Testis (tissue), 3 donors: Measurements from ENCODE around the gene AKNA. TPM values are rescaled to one million over a fixed set of nuclear protein-coding genes. Genes with fewer than 3 reads are reported as not detected.

Source experiments
- DNase-seq: peaks from one replicate; pipeline ENCODE4 v3.0.0-alpha.2; 2019
- H3K27ac ChIP-seq, 2 donors: fragments of 200-600 bp; sonication (generic); one replicate each; pipeline ENCODE4 v1.5.1; 2019
- H3K27me3 ChIP-seq: fragments of 200-600 bp; sonication (generic); one replicate; pipeline ENCODE4 v1.5.1; 2019
- H3K36me3 ChIP-seq: fragments of 200-600 bp; sonication (generic); one replicate; pipeline ENCODE4 v1.5.1; 2017; ENCODE audit warnings: low read depth; ENCODE audit errors: missing control alignments
- H3K4me1 ChIP-seq: fragments of 200-600 bp; sonication (generic); one replicate; pipeline ENCODE4 v1.5.1; 2019
- H3K4me3 ChIP-seq, 2 donors: fragments of 200-600 bp; sonication (generic); one replicate each; pipeline ENCODE4 v1.5.1; 2017 to 2019
- H3K9me3 ChIP-seq: fragments of 200-600 bp; sonication (generic); one replicate; pipeline ENCODE4 v1.5.1; 2017
- CTCF ChIP-seq, 3 experiments: fragments of 450-650 bp in 2 of 3; fragments of 200-600 bp in 1 of 3; sonication (generic) in 1 of 3; IDR thresholded peaks; one replicate each; pipeline ENCODE4 v1.5.1; 2016 to 2019; ENCODE audit warnings: antibody characterized with exemption in 3 of 3, mild to moderate bottlenecking in 2 of 3, moderate library complexity in 1 of 3
- POLR2A ChIP-seq: fragments of 450-650 bp; IDR thresholded peaks from one replicate; pipeline ENCODE4 v1.6.1; 2017; ENCODE audit warnings: antibody characterized with exemption, mild to moderate bottlenecking, moderate library complexity
- WGBS, 2 donors: methylation state at CpG; one replicate each; pipeline ENCODE4 v1.1.5; 2018; 5-methylcytosine and 5-hydroxymethylcytosine counted together
- intact Hi-C: fragments of 100-400 bp; cut with DNase I; formaldehyde crosslinking; loops from one replicate; pipeline ENCODE4 v1.15.1; 2023; ENCODE audit warnings: low total_unique reads
- polyA plus RNA-seq: library from polyadenylated mRNA; stranded (reverse); fragments of 350-450 nt; fragmentation: Illumina TruSeq; extraction: RNeasy Lipid Tissue Mini Kit (QIAGEN cat#74804); gene quantifications from one replicate; pipeline ENCODE4 v1.2.3, GENCODE V29; 2014; ENCODE audit warnings: low read depth, low replicate concordance; ENCODE audit not compliant: insufficient read depth
- total RNA-seq, 2 donors: library from RNA; depleted of rRNA; stranded (reverse); fragments of >200 nt; gene quantifications; one replicate each; pipeline ENCODE4 v1.2.3, GENCODE V29; 2016

AKNA gene
- total and polyA plus RNA-seq, 3 donors from 2014 or later = 20.6 to 31.5 (median 21.2) TPM

- 78 to 84% methylated on average over 4 of the region's 4 CpGs for WGBS, 2 donors
- Histone ChIP-seq H3K4me1 (no peaks in the 10 kb centered on the region), H3K4me3 (no peak overlapping the region), H3K27me3 (no peaks in the 10 kb centered on the region), H3K36me3 (no peaks in the 10 kb centered on the region), H3K9me3 (no peaks in the 10 kb centered on the region), H3K27ac (no peak overlapping the region)
- DNase-seq = no peak
- intact Hi-C loops = no loop called here
- TF ChIP-seq CTCF (IDR thresholded peaks at IDR 0.05) (no peak), POLR2A (no peak)
Observed at GRCh38 chr9:114351932-114352331, 35.9 kb downstream of the AKNA start.

- H3K27ac ChIP-seq = no peak overlapping the region
- WGBS, 2 donors = 91 to 94% methylated on average over 13 to 16 of the region's 16 CpGs
- no peaks in the 10 kb centered on the region for H3K4me1 ChIP-seq
- no peak for DNase-seq
- intact Hi-C loops = no loop called here
- TF ChIP-seq CTCF (IDR thresholded peaks at IDR 0.05) (no peak), POLR2A (no peak)
- no peaks in the 10 kb centered on the region for H3K36me3 ChIP-seq
- H3K4me3 ChIP-seq = no peak overlapping the region
- no peaks in the 10 kb centered on the region for H3K9me3 ChIP-seq
- H3K27me3 ChIP-seq = no peaks in the 10 kb centered on the region
Observed at GRCh38 chr9:114350636-114351401, 37.0 kb downstream of the AKNA start.

- 72 to 84% methylated on average over 10 of the region's 10 CpGs for whole genome bisulfite sequencing, 2 donors
- intact Hi-C loops = no loop called here
- TF ChIP-seq CTCF (IDR thresholded peaks at IDR 0.05) = no peak
- no peak for TF ChIP-seq POLR2A
- no peak for DNase-seq
- no peaks in the 10 kb centered on the region for H3K9me3 ChIP-seq
- no peak overlapping the region for H3K4me3 ChIP-seq
- no peaks in the 10 kb centered on the region for H3K27me3 ChIP-seq
- H3K4me1 ChIP-seq = no peaks in the 10 kb centered on the region
- H3K36me3 ChIP-seq = no peaks in the 10 kb centered on the region
- no peak overlapping the region for H3K27ac ChIP-seq
Observed at GRCh38 chr9:114349713-114350480, 37.9 kb downstream of the AKNA start.

GRCh38 chr9:114348906-114349482 lies 38.8 kb downstream of the AKNA start:
- DNase-seq = peak; percentile 48
- Histone ChIP-seq H3K4me1 (no peaks in the 10 kb centered on the region), H3K36me3 (no peaks in the 10 kb centered on the region), H3K27me3 (no peaks in the 10 kb centered on the region), H3K27ac (no peak overlapping the region), H3K9me3 (no peaks in the 10 kb centered on the region), H3K4me3 (no peak overlapping the region)
- WGBS, 2 donors = 64 to 66% methylated on average over 4 to 9 of the region's 9 CpGs
- no peak for TF ChIP-seq CTCF (IDR thresholded peaks at IDR 0.05)
- intact Hi-C loops = no loop called here
